Natural killer cell (primary cell): ENCODE results near the gene CES1. TPM values are rescaled to one million over a fixed set of nuclear protein-coding genes. Genes with fewer than 3 reads are reported as not detected.

Experiments
- ATAC-seq, 3 donors: fragments of 150-1000 bp in 2 of 3; fragments of 200-7000 bp in 1 of 3; cut with Tn5 transposase; 1 replicate in 1 of 3; 2 replicates in 2 of 3; pipeline ENCODE4 v1.10.0; 2021; ENCODE audit warnings: mild to moderate bottlenecking in 2 of 3, moderate library complexity in 2 of 3
- DNase-seq, 2 donors: peaks; one replicate each; pipeline versions ENCODE4 v3.0.0 to v3.0.0-alpha.2; 2013 to 2021; ENCODE audit warnings: mixed read lengths in 1 of 2
- H3K27ac ChIP-seq: one replicate; pipeline ENCODE4 v1.5.1; 2013; ENCODE audit warnings: mild to moderate bottlenecking, low read length
- H3K27me3 ChIP-seq: one replicate; pipeline ENCODE4 v1.6.1; 2013; ENCODE audit warnings: low read length; ENCODE audit not compliant: control insufficient read depth, insufficient read depth
- H3K36me3 ChIP-seq: one replicate; pipeline ENCODE4 v1.6.1; 2013; ENCODE audit warnings: low read length; ENCODE audit not compliant: control insufficient read depth, insufficient read depth
- H3K4me1 ChIP-seq: one replicate; pipeline ENCODE4 v1.6.1; 2013; ENCODE audit warnings: low read length; ENCODE audit not compliant: control insufficient read depth, insufficient read depth
- H3K4me3 ChIP-seq: one replicate; pipeline ENCODE4 v1.5.1; 2013; ENCODE audit warnings: low read length
- H3K9me3 ChIP-seq: one replicate; pipeline ENCODE4 v1.6.1; 2013; ENCODE audit warnings: low read length; ENCODE audit not compliant: control insufficient read depth, insufficient read depth
- H3K27ac Mint-ChIP-seq, 2 donors: one replicate each; pipeline ENCODE4 v1.8.0; 2022; ENCODE audit warnings: mild to moderate bottlenecking in 2 of 2, mixed read lengths in 2 of 2, moderate library complexity in 1 of 2
- H3K27me3 Mint-ChIP-seq, 2 donors: one replicate each; pipeline ENCODE4 v1.8.0; 2022; ENCODE audit warnings: low read depth in 2 of 2, mixed read lengths in 2 of 2
- H3K36me3 Mint-ChIP-seq: one replicate; pipeline ENCODE4 v1.8.0; 2022; ENCODE audit warnings: mixed read lengths
- H3K4me1 Mint-ChIP-seq, 2 donors: one replicate each; pipeline ENCODE4 v1.8.0; 2022; ENCODE audit warnings: mixed read lengths in 2 of 2
- H3K4me3 Mint-ChIP-seq: one replicate; pipeline ENCODE4 v1.8.0; 2022; ENCODE audit warnings: mild to moderate bottlenecking, moderate library complexity, mixed read lengths
- H3K9me3 Mint-ChIP-seq, 2 donors: one replicate each; pipeline ENCODE4 v1.8.0; 2022; ENCODE audit warnings: mixed read lengths in 2 of 2
- WGBS: methylation state at CpG from one replicate; pipeline ENCODE4 v1.1.7; 2013; ENCODE audit warnings: missing lambda C conversion rate; ENCODE audit not compliant: insufficient coverage; 5-methylcytosine and 5-hydroxymethylcytosine counted together
- intact Hi-C: fragments of 100-400 bp; cut with micrococcal nuclease; formaldehyde crosslinking; loops from one replicate; pipeline ENCODE4 v1.14.2; 2022
- total RNA-seq, 4 donors: library from RNA; stranded (reverse); fragments of 120-200 nt in 1 of 4; gene quantifications; one replicate each; pipeline versions ENCODE4 v1.2.3 to v1.2.4, GENCODE V29; 2013 to 2022
- TF ChIP-seq, protein P1 (sequence below): fragments of 200-600 bp; IDR thresholded peaks from one replicate; pipeline ENCODE4 v1.8.0; 2022; ENCODE audit warnings: antibody characterized with exemption

Gene CES1
- total RNA-seq, 3 donors from 2014 or later (not counting 1 experiment from before 2014, with no cell fraction given), result 1.4 to 3.4 (median 1.7) TPM

DNA sequence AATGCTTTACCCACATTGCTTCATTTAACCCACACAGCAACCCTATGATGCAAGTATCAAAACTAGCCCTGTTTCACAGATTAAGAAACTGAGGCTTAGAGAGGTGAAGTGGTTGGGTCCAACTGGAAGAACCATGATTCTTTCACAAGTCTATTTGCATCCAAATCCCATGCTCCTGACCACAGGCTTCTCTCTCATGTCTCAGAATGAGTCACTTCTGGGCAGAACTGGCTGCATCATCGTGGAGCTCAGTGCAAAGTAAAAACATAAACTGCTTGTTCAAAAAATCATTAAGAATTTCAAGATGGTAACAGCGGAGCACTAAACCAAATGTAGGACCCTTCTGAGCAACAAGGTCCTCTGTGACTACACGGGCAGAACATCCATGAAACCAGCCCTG, 20.2 kb upstream of the CES1 start:
- no peak overlapping the region for H3K27ac Mint-ChIP-seq
- no peak for DNase-seq
- Histone ChIP-seq H3K4me3 (no peak overlapping the region), H3K4me1 (no peaks in the 10 kb centered on the region), H3K27me3 (peaks cover 4% of the 10 kb centered on the region), H3K9me3 (no peaks in the 10 kb centered on the region), H3K36me3 (no peaks in the 10 kb centered on the region), H3K27ac (no peak overlapping the region)
- H3K36me3 Mint-ChIP-seq, result no peaks in the 10 kb centered on the region
- H3K9me3 Mint-ChIP-seq, result no peaks in the 10 kb centered on the region
- no peak for ATAC-seq
- H3K4me1 Mint-ChIP-seq, result no peaks in the 10 kb centered on the region
- TF ChIP-seq, protein P1, sequence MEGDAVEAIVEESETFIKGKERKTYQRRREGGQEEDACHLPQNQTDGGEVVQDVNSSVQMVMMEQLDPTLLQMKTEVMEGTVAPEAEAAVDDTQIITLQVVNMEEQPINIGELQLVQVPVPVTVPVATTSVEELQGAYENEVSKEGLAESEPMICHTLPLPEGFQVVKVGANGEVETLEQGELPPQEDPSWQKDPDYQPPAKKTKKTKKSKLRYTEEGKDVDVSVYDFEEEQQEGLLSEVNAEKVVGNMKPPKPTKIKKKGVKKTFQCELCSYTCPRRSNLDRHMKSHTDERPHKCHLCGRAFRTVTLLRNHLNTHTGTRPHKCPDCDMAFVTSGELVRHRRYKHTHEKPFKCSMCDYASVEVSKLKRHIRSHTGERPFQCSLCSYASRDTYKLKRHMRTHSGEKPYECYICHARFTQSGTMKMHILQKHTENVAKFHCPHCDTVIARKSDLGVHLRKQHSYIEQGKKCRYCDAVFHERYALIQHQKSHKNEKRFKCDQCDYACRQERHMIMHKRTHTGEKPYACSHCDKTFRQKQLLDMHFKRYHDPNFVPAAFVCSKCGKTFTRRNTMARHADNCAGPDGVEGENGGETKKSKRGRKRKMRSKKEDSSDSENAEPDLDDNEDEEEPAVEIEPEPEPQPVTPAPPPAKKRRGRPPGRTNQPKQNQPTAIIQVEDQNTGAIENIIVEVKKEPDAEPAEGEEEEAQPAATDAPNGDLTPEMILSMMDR, result no peak
- intact Hi-C loops, result no loop called here
- H3K4me3 Mint-ChIP-seq, result no peak overlapping the region
- 76% methylated on average over 3 of the region's 3 CpGs for WGBS
- peaks cover 18 to 34% of the 10 kb centered on the region in 2 donors for H3K27me3 Mint-ChIP-seq

DNA sequence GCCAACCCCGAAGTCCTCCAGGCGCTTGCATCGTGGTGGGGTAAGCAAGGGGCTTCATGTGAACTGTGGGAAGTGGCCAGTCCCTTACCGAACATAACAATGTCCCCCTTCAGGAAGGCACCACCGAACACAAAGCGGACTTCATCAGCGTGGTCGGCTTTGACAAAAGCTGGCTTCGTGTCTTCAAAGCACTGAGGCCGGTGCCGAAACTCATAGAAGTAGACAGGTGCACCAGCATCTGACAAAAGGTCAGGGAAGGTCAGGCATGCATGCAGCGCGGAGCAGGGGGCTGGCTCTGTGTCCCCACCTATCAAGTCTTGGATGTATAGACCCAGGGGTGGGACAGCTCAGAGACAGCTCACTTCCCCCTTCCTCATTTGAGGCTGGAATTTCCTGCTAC, 16.6 kb upstream of the CES1 start:
- intact Hi-C loops, result no loop called here
- Histone ChIP-seq H3K36me3 (no peaks in the 10 kb centered on the region), H3K4me3 (no peak overlapping the region), H3K27ac (no peak overlapping the region), H3K9me3 (no peaks in the 10 kb centered on the region), H3K27me3 (peaks cover 4% of the 10 kb centered on the region), H3K4me1 (no peaks in the 10 kb centered on the region)
- no peak overlapping the region for H3K4me3 Mint-ChIP-seq
- ATAC-seq (no peak), DNase-seq (no peak)
- H3K4me1 Mint-ChIP-seq, result no peaks in the 10 kb centered on the region
- H3K36me3 Mint-ChIP-seq, result no peaks in the 10 kb centered on the region
- H3K9me3 Mint-ChIP-seq, result no peaks in the 10 kb centered on the region
- H3K27me3 Mint-ChIP-seq, result peaks cover 26 to 35% of the 10 kb centered on the region in 2 donors
- H3K27ac Mint-ChIP-seq, result no peak overlapping the region
- TF ChIP-seq, protein P1, result no peak
- WGBS, result 83% methylated on average over 13 of the region's 13 CpGs

DNA sequence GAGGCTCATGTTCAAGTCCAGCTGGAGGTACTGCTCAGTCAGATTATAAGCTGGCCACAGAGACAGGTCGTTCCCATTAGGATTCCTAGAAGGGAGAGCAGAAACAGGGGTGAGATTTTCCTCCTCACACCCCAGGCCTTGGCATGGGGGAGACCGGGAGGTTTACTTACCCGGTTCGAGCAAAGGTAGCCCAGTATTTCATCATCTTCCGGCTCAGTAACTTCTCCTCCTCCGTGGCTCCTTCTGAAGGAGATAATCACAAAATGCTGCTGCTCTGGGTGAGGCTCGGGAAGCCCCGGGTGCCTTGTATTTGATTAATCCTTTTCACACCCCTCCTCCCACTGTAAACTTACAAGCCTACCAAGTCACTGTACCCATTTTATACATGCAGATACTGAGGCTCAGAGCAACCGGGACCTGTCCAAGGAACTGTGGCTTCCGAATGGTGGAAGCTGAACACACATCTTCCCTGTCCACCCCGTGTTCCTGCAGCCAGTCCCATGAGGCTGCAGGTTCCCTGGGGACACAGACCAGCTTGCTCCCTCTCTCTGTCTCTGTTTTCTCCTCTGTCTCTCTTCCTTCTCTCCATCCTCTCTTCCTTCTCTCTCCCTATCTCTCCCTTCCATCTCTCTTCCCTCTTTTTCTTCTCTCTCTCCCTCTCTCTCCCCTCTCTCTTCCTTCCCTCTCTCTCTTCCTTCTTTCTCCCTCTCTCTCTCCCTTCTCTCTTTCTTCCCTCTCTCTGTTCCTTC, 13.9 kb upstream of the CES1 start:
- no peaks in the 10 kb centered on the region for H3K9me3 ChIP-seq
- H3K27ac ChIP-seq, result no peak overlapping the region
- Mint-ChIP-seq H3K27ac (no peak overlapping the region), H3K4me3 (no peak overlapping the region), H3K27me3 (peaks cover 21 to 28% of the 10 kb centered on the region in 2 donors), H3K4me1 (no peaks in the 10 kb centered on the region), H3K36me3 (no peaks in the 10 kb centered on the region), H3K9me3 (no peaks in the 10 kb centered on the region)
- WGBS, result 60% methylated on average over 11 of the region's 11 CpGs
- H3K36me3 ChIP-seq, result no peaks in the 10 kb centered on the region
- no peak overlapping the region for H3K4me3 ChIP-seq
- TF ChIP-seq, protein P1, result no peak
- H3K4me1 ChIP-seq, result no peaks in the 10 kb centered on the region
- intact Hi-C loops, result no loop called here
- ATAC-seq (no peak), DNase-seq (no peak)
- peaks cover 4% of the 10 kb centered on the region for H3K27me3 ChIP-seq

DNA sequence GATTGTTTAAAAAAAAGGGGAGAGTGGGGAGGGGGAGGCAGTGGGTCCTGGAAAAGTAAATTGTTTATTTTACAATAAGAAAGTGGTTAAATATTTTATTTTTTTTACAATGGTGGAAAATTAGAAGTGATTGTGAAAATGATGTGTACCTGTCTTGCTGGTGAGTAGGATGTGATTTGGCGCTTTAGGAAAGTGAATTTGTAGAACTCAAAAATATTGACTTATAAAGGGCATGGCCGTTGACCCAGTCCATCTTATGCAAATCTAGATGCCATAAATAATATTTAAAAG, 10.2 kb upstream of the CES1 start:
- H3K27me3 ChIP-seq, result no peaks in the 10 kb centered on the region
- no CpG with 5 or more reads among the region's 2 CpGs for WGBS
- intact Hi-C loops, result no loop called here
- H3K27ac ChIP-seq, result no peak overlapping the region
- no peaks in the 10 kb centered on the region for H3K36me3 ChIP-seq
- no peak overlapping the region for H3K4me3 ChIP-seq
- no peaks in the 10 kb centered on the region for H3K4me1 ChIP-seq
- Mint-ChIP-seq H3K4me1 (no peaks in the 10 kb centered on the region), H3K9me3 (no peaks in the 10 kb centered on the region), H3K27ac (no peak overlapping the region), H3K4me3 (no peak overlapping the region), H3K27me3 (peaks cover 8 to 12% of the 10 kb centered on the region in 2 donors), H3K36me3 (no peaks in the 10 kb centered on the region)
- no peak for DNase-seq
- TF ChIP-seq, protein P1, result peak; percentile 63
- H3K9me3 ChIP-seq, result no peaks in the 10 kb centered on the region
- ATAC-seq, result no peak
